ENCODE data around the gene LEMD3.
A peak's percentile ranks its signal among the peaks of the same experiment; 100 is the strongest.
"Not testable (repeated sequence)": the region's sequence is repeated elsewhere in the genome, so short reads cannot be mapped to it uniquely, and the experiment has no call there.

LEMD3 gene

GRCh38 chr12:65279369-65280112 lies 110.2 kb downstream of the LEMD3 start:
- Mint-ChIP-seq H3K4me1 (peaks cover 10% of the 10 kb centered on the region), H3K4me3 (peak overlapping the region; percentile 76 to 90 (median 87)), H3K27ac (peak overlapping the region in 1 of 3 experiments; percentile 53), H3K36me3 (ENCODE audit: low read depth) (no peaks in the 10 kb centered on the region), H3K9me3 (no peaks in the 10 kb centered on the region), H3K27me3 (ENCODE audit: low read depth) (peaks cover 5% of the 10 kb centered on the region)
- no peak for TF ChIP-seq CTCF (IDR thresholded peaks at IDR 0.05; ENCODE audit: unreplicated experiment in 3 of 3)

GRCh38 chr12:65280306-65280705 lies 110.9 kb downstream of the LEMD3 start:
- Mint-ChIP-seq H3K4me1 (peaks cover 10% of the 10 kb centered on the region), H3K4me3 (peak overlapping the region; percentile 76 to 90 (median 87)), H3K27ac (no peak overlapping the region), H3K9me3 (no peaks in the 10 kb centered on the region), H3K36me3 (ENCODE audit: low read depth) (no peaks in the 10 kb centered on the region), H3K27me3 (ENCODE audit: low read depth) (peaks cover 5% of the 10 kb centered on the region)
- TF ChIP-seq CTCF (IDR thresholded peaks at IDR 0.05; ENCODE audit: unreplicated experiment in 3 of 3) = no peak

GRCh38 chr12:65282840-65283239 lies 113.5 kb downstream of the LEMD3 start:
- Mint-ChIP-seq H3K27ac (no peak overlapping the region), H3K9me3 (no peaks in the 10 kb centered on the region), H3K4me3 (peak overlapping the region in 1 of 3 experiments; percentile 36), H3K4me1 (peaks cover 10% of the 10 kb centered on the region), H3K27me3 (ENCODE audit: low read depth) (peaks cover 4% of the 10 kb centered on the region), H3K36me3 (ENCODE audit: low read depth) (no peaks in the 10 kb centered on the region)
- no peak for TF ChIP-seq CTCF (IDR thresholded peaks at IDR 0.05; ENCODE audit: unreplicated experiment in 3 of 3)

GRCh38 chr12:65285532-65285931 lies 116.1 kb downstream of the LEMD3 start:
- not testable (repeated sequence) for H3K9me3 Mint-ChIP-seq; H3K36me3 Mint-ChIP-seq (ENCODE audit: low read depth); H3K27ac Mint-ChIP-seq; H3K4me3 Mint-ChIP-seq; H3K27me3 Mint-ChIP-seq (ENCODE audit: low read depth); H3K4me1 Mint-ChIP-seq

GRCh38 chr12:65287426-65287825 lies 118.0 kb downstream of the LEMD3 start:
- Mint-ChIP-seq H3K9me3 (no peaks in the 10 kb centered on the region), H3K27ac (no peak overlapping the region), H3K4me1 (no peaks in the 10 kb centered on the region), H3K27me3 (ENCODE audit: low read depth) (no peaks in the 10 kb centered on the region), H3K4me3 (no peak overlapping the region), H3K36me3 (ENCODE audit: low read depth) (no peaks in the 10 kb centered on the region)
- no peak for TF ChIP-seq CTCF (IDR thresholded peaks at IDR 0.05; ENCODE audit: unreplicated experiment in 3 of 3)

GRCh38 chr12:65292241-65292640 lies 122.9 kb downstream of the LEMD3 start:
- Mint-ChIP-seq H3K9me3 (no peaks in the 10 kb centered on the region), H3K4me1 (no peaks in the 10 kb centered on the region), H3K36me3 (ENCODE audit: low read depth) (no peaks in the 10 kb centered on the region), H3K27me3 (ENCODE audit: low read depth) (no peaks in the 10 kb centered on the region), H3K4me3 (no peak overlapping the region), H3K27ac (no peak overlapping the region)
- no peak for TF ChIP-seq CTCF (IDR thresholded peaks at IDR 0.05; ENCODE audit: unreplicated experiment in 3 of 3)
